Measurements from ENCODE around the gene FBXW11. TPM values are rescaled to one million over a fixed set of nuclear protein-coding genes. Genes with fewer than 3 reads are reported as not detected.

FBXW11 gene
- total RNA-seq, 2 experiments from 2014 or later: 35.4 to 37.7 TPM

DNA sequence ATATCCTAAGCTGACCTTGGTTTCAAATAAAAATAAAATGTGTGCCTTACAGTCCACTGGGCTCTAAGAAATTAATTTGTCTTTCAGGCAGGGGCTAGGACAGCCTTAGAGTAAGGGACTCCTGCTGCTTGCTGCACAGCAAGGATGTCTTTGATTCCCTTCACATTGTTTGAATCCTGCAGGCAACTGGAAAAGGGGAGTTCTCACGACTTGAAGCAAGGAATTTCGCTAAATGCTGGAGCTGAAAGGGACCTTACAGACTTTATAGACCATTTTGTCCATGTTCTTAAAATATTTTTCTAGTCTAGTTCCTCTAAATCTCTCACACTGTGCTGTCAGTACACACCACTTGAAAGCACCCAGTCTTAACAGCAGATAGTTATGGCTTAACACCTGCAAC lies 35.6 kb downstream of the FBXW11 start:
- Mint-ChIP-seq H3K36me3 (peaks cover 41% of the 10 kb centered on the region), H3K27ac (no peak overlapping the region), H3K4me1 (peaks cover 29% of the 10 kb centered on the region), H3K9me3 (peaks cover 5% of the 10 kb centered on the region), H3K27me3 (no peaks in the 10 kb centered on the region), H3K4me3 (no peak overlapping the region)
- POLR2A ChIA-PET: no interaction called here
- no peak for ATAC-seq (ENCODE audit: low read depth)
- no peak for DNase-seq

DNA sequence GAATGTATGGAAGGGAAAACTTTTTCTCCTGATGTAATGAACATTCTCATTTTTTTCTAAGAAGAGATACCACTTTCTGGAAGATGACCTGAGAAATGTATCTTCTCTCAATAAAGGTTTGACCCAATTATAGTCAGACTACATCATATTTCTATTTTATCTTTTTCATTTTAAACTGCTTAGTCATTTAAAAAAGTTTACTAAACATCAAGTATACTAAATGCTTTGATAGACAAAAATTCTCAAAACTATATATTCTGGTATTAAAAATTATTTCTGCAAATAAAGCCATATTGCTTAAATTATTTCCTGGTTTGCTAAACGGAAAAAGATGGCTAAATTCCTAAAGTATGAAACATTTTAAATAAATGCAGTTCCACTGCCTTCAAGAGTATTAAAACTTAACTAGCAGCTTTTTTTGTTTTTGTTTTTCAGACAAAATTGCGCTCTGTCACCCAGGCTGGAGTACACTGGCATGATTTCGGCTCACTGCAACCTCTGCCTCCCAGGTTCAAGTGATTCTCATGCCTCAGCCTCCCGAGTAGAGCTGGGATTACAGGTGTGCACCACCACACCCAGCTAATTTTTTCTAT lies 37.1 kb downstream of the FBXW11 start:
- Mint-ChIP-seq H3K4me3 (no peak overlapping the region), H3K9me3 (peaks cover 5% of the 10 kb centered on the region), H3K27ac (no peak overlapping the region), H3K36me3 (peaks cover 40% of the 10 kb centered on the region), H3K4me1 (peaks cover 27% of the 10 kb centered on the region), H3K27me3 (no peaks in the 10 kb centered on the region)
- no peak for DNase-seq
- POLR2A ChIA-PET: no interaction called here
- no peak for ATAC-seq (ENCODE audit: low read depth)

DNA sequence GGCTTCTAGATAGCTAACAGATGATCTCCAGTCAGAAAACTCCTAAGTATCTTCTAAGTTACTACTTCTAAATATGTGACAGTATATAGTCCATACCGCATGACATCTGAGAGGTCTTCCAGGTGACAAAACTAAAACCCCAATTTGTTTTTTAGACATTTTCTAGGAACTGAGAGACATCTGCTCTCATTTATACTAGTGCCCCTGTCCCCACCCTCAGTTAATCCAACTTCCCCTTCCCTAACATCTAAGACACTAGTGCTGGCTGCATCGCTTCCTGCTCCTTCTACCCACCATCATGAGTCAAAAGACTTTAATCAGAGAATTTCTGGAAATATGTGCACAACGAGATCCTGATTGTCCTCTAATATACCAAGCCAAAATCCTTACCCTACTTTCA lies 37.9 kb downstream of the FBXW11 start:
- no peak for ATAC-seq (ENCODE audit: low read depth)
- POLR2A ChIA-PET: no interaction called here
- peaks cover 27% of the 10 kb centered on the region for H3K4me1 Mint-ChIP-seq

DNA sequence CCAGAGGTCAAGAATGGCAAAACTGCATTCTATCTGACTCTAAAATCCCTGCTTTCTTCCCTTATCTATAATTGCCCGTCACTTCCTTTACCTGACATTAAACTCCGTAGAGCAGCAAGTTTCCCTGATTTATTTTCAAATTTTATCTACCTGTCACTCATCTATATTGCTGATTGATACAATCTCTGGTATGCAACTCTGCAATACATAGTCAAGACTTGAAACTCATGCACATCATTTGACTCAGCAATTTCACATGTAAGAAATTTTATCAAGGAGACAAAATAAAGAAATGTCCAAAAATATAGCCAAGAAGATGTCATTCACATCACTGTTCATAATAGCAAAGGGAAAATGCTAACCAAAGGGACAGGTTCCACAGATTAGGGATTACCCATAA lies 39.5 kb downstream of the FBXW11 start:
- DNase-seq: no peak
- peak overlapping the region; percentile 57 for H3K27ac Mint-ChIP-seq
- H3K36me3 Mint-ChIP-seq: peaks cover 36% of the 10 kb centered on the region
- H3K4me1 Mint-ChIP-seq: peaks cover 37% of the 10 kb centered on the region
- no peak overlapping the region for H3K4me3 Mint-ChIP-seq
- no peak for ATAC-seq (ENCODE audit: low read depth)
- POLR2A ChIA-PET: no interaction called here
- H3K27me3 Mint-ChIP-seq: no peaks in the 10 kb centered on the region
- peaks cover 5% of the 10 kb centered on the region for H3K9me3 Mint-ChIP-seq

More for the DNA sequence above, 37.9 kb downstream of the FBXW11 start:
- H3K27ac Mint-ChIP-seq: no peak overlapping the region
- H3K36me3 Mint-ChIP-seq: peaks cover 38% of the 10 kb centered on the region
- no peak for DNase-seq
- peaks cover 5% of the 10 kb centered on the region for H3K9me3 Mint-ChIP-seq
- no peaks in the 10 kb centered on the region for H3K27me3 Mint-ChIP-seq
- H3K4me3 Mint-ChIP-seq: no peak overlapping the region

- no peak overlapping the region for H3K27ac Mint-ChIP-seq
- POLR2A ChIA-PET: no interaction called here
- peak; percentile 81 for ATAC-seq (ENCODE audit: low read depth)
- H3K36me3 Mint-ChIP-seq: peaks cover 34% of the 10 kb centered on the region
- peak overlapping the region; percentile 28 for H3K4me3 Mint-ChIP-seq
- H3K27me3 Mint-ChIP-seq: no peaks in the 10 kb centered on the region
- no peak for DNase-seq
- H3K4me1 Mint-ChIP-seq: peaks cover 41% of the 10 kb centered on the region
- H3K9me3 Mint-ChIP-seq: peaks cover 4% of the 10 kb centered on the region
Observed at GRCh38 chr5:171966270-171966669, 40.2 kb downstream of the FBXW11 start.

DNA sequence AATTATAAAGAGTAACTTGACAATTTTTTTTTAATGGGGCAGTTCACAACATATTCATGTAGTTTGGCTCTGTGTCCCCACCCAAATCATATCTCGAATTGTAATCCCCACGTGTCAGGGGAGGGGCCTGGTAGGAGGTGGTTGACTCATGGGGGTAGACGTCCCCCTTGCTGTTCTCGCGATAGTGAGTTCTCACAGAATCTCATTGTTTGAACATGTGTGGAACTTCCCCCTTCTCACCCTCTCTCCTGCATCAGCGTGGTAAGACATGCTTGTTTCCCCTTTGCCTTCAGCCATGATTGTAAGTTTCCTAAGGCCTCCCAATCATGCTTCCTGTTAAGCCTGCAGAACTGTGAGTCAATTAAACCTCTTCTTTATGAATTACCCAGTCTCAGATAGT lies 40.7 kb downstream of the FBXW11 start:
- no peak for ATAC-seq (ENCODE audit: low read depth)
- no peak for DNase-seq
- H3K27me3 Mint-ChIP-seq: no peaks in the 10 kb centered on the region
- POLR2A ChIA-PET: no interaction called here
- H3K9me3 Mint-ChIP-seq: peaks cover 3% of the 10 kb centered on the region
- H3K27ac Mint-ChIP-seq: no peak overlapping the region
- H3K36me3 Mint-ChIP-seq: peaks cover 29% of the 10 kb centered on the region
- no peak overlapping the region for H3K4me3 Mint-ChIP-seq
- H3K4me1 Mint-ChIP-seq: peaks cover 43% of the 10 kb centered on the region

DNA sequence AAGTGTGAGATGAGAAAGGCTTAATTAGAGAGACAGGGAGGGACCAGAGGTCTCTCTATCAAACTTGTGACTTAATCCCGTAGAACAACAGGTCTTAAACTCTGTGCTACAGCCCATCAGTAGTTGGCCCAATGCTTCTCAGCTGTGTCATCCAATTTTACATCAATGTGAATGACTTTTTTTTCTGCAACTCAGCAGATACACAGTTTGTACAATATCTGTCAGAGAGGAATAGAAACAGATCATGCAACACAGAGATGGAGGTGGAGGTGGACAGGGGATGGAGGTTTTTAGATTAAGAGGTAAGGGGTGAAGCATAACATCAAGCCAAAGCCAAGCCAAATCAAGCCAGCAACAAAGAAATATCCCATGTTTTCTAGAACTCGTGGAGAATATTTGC lies 43.0 kb downstream of the FBXW11 start:
- no peak overlapping the region for H3K4me3 Mint-ChIP-seq
- H3K4me1 Mint-ChIP-seq: peaks cover 38% of the 10 kb centered on the region
- no peaks in the 10 kb centered on the region for H3K9me3 Mint-ChIP-seq
- POLR2A ChIA-PET: no interaction called here
- DNase-seq (no peak), ATAC-seq (ENCODE audit: low read depth) (no peak)
- no peak overlapping the region for H3K27ac Mint-ChIP-seq
- no peaks in the 10 kb centered on the region for H3K27me3 Mint-ChIP-seq
- H3K36me3 Mint-ChIP-seq: peaks cover 22% of the 10 kb centered on the region

GRCh38 chr5:171961117-171961516 lies 45.3 kb downstream of the FBXW11 start:
- POLR2A ChIA-PET: interaction anchor here (1.2 kb wide), 1 partner anchor 46 kb away, joined by 3 read pairs; no protein-coding TSS in a partner anchor

GRCh38 chr5:171957591-171958251 lies 48.7 kb downstream of the FBXW11 start:
- peaks cover 35% of the 10 kb centered on the region for H3K4me1 Mint-ChIP-seq
- no peaks in the 10 kb centered on the region for H3K9me3 Mint-ChIP-seq
- peak overlapping the region; percentile 13 for H3K4me3 Mint-ChIP-seq
- DNase-seq (peak; percentile 36), ATAC-seq (ENCODE audit: low read depth) (peak; percentile 63)
- peaks cover 6% of the 10 kb centered on the region for H3K36me3 Mint-ChIP-seq
- no peaks in the 10 kb centered on the region for H3K27me3 Mint-ChIP-seq
- POLR2A ChIA-PET: no interaction called here
- peak overlapping the region; percentile 65 for H3K27ac Mint-ChIP-seq

More at GRCh38 chr5:171961117-171961516, 45.3 kb downstream of the FBXW11 start:
- Mint-ChIP-seq H3K27ac (peak overlapping the region; percentile 37), H3K4me3 (no peak overlapping the region), H3K27me3 (no peaks in the 10 kb centered on the region), H3K9me3 (no peaks in the 10 kb centered on the region), H3K4me1 (peaks cover 44% of the 10 kb centered on the region), H3K36me3 (peaks cover 16% of the 10 kb centered on the region)
- DNase-seq: no peak
- peak; percentile 52 for ATAC-seq (ENCODE audit: low read depth)

GRCh38 chr5:171956887-171957495 lies 49.4 kb downstream of the FBXW11 start:
- Mint-ChIP-seq H3K4me3 (peak overlapping the region; percentile 13), H3K27ac (peak overlapping the region; percentile 65), H3K36me3 (peaks cover 8% of the 10 kb centered on the region), H3K9me3 (no peaks in the 10 kb centered on the region), H3K4me1 (peaks cover 30% of the 10 kb centered on the region), H3K27me3 (no peaks in the 10 kb centered on the region)
- POLR2A ChIA-PET: no interaction called here
- DNase-seq (no peak), ATAC-seq (ENCODE audit: low read depth) (peak; percentile 8)

- H3K36me3 Mint-ChIP-seq: peaks cover 8% of the 10 kb centered on the region
- DNase-seq (no peak), ATAC-seq (ENCODE audit: low read depth) (no peak)
- H3K4me1 Mint-ChIP-seq: peaks cover 27% of the 10 kb centered on the region
- no peaks in the 10 kb centered on the region for H3K27me3 Mint-ChIP-seq
- no peak overlapping the region for H3K4me3 Mint-ChIP-seq
- no peak overlapping the region for H3K27ac Mint-ChIP-seq
- H3K9me3 Mint-ChIP-seq: no peaks in the 10 kb centered on the region
- POLR2A ChIA-PET: no interaction called here
Observed at GRCh38 chr5:171956314-171956713, 50.1 kb downstream of the FBXW11 start.

DNA sequence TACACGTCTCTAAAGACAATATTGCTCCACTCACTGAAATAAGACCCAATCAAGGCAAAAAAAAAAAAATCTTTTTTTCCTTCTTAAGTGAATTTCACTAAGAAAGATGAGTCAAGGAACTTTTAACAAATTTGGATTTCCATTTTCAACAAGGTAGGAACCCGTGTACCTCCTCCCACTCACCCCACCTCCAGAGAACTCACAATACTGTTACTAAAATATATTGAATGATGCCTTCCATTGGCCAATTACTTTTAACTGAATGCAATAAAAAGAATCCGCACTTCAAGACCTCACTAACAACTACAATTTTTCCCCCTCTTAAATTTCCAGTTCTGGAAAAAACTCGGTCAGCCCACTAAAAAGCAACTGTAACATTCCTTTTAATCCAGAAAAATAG lies 50.7 kb downstream of the FBXW11 start:
- Mint-ChIP-seq H3K36me3 (peaks cover 8% of the 10 kb centered on the region), H3K4me1 (peaks cover 21% of the 10 kb centered on the region), H3K9me3 (no peaks in the 10 kb centered on the region), H3K27me3 (no peaks in the 10 kb centered on the region), H3K27ac (no peak overlapping the region), H3K4me3 (no peak overlapping the region)
- no peak for ATAC-seq (ENCODE audit: low read depth)
- POLR2A ChIA-PET: no interaction called here
- DNase-seq: no peak

GRCh38 chr5:171954721-171955120 lies 51.7 kb downstream of the FBXW11 start:
- Mint-ChIP-seq H3K27me3 (no peaks in the 10 kb centered on the region), H3K36me3 (peaks cover 5% of the 10 kb centered on the region), H3K4me1 (peaks cover 21% of the 10 kb centered on the region), H3K9me3 (no peaks in the 10 kb centered on the region), H3K27ac (no peak overlapping the region), H3K4me3 (no peak overlapping the region)
- DNase-seq: no peak
- POLR2A ChIA-PET: no interaction called here
- ATAC-seq (ENCODE audit: low read depth): no peak
